ENCODE results near the gene SHISA9.

SHISA9 gene

GRCh38 chr16:13084331-13084730 is 182.9 kb downstream of the SHISA9 start:
- Histone ChIP-seq H3K27me3 (ENCODE audit: insufficient read depth, poor library complexity, severe bottlenecking) (no peaks in the 10 kb centered on the region), H3K27ac (replicated peaks) (no peak overlapping the region), H3K4me3 (replicated peaks; ENCODE audit: insufficient read depth, low read length) (no peak overlapping the region)
- no peak for DNase-seq (ENCODE audit: low read depth in 1 of 2, low spot score in 1 of 2)
- no peak for TF ChIP-seq POLR2AphosphoS5 (IDR thresholded peaks at IDR 0.05; ENCODE audit: low read depth)
- TF ChIP-seq, protein P1, sequence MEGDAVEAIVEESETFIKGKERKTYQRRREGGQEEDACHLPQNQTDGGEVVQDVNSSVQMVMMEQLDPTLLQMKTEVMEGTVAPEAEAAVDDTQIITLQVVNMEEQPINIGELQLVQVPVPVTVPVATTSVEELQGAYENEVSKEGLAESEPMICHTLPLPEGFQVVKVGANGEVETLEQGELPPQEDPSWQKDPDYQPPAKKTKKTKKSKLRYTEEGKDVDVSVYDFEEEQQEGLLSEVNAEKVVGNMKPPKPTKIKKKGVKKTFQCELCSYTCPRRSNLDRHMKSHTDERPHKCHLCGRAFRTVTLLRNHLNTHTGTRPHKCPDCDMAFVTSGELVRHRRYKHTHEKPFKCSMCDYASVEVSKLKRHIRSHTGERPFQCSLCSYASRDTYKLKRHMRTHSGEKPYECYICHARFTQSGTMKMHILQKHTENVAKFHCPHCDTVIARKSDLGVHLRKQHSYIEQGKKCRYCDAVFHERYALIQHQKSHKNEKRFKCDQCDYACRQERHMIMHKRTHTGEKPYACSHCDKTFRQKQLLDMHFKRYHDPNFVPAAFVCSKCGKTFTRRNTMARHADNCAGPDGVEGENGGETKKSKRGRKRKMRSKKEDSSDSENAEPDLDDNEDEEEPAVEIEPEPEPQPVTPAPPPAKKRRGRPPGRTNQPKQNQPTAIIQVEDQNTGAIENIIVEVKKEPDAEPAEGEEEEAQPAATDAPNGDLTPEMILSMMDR (IDR thresholded peaks at IDR 0.05; ENCODE audit: insufficient read depth, low read length), result no peak
- TF ChIP-seq, protein P2, sequence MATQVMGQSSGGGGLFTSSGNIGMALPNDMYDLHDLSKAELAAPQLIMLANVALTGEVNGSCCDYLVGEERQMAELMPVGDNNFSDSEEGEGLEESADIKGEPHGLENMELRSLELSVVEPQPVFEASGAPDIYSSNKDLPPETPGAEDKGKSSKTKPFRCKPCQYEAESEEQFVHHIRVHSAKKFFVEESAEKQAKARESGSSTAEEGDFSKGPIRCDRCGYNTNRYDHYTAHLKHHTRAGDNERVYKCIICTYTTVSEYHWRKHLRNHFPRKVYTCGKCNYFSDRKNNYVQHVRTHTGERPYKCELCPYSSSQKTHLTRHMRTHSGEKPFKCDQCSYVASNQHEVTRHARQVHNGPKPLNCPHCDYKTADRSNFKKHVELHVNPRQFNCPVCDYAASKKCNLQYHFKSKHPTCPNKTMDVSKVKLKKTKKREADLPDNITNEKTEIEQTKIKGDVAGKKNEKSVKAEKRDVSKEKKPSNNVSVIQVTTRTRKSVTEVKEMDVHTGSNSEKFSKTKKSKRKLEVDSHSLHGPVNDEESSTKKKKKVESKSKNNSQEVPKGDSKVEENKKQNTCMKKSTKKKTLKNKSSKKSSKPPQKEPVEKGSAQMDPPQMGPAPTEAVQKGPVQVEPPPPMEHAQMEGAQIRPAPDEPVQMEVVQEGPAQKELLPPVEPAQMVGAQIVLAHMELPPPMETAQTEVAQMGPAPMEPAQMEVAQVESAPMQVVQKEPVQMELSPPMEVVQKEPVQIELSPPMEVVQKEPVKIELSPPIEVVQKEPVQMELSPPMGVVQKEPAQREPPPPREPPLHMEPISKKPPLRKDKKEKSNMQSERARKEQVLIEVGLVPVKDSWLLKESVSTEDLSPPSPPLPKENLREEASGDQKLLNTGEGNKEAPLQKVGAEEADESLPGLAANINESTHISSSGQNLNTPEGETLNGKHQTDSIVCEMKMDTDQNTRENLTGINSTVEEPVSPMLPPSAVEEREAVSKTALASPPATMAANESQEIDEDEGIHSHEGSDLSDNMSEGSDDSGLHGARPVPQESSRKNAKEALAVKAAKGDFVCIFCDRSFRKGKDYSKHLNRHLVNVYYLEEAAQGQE (IDR thresholded peaks at IDR 0.05; ENCODE audit: insufficient replicate concordance, low read depth), result no peak
- no peak for TF ChIP-seq SPI1 (IDR thresholded peaks at IDR 0.05; ENCODE audit: borderline replicate concordance, low read depth)
- TF ChIP-seq GABPA (IDR thresholded peaks at IDR 0.05; ENCODE audit: low read depth), result no peak

- H3K27me3 ChIP-seq (ENCODE audit: insufficient read depth, poor library complexity, severe bottlenecking), result no peaks in the 10 kb centered on the region
- H3K27ac ChIP-seq (replicated peaks), result no peak overlapping the region
- TF ChIP-seq, protein P1 (IDR thresholded peaks at IDR 0.05; ENCODE audit: insufficient read depth, low read length), result no peak
- TF ChIP-seq, protein P2 (IDR thresholded peaks at IDR 0.05; ENCODE audit: insufficient replicate concordance, low read depth), result no peak
- TF ChIP-seq POLR2AphosphoS5 (IDR thresholded peaks at IDR 0.05; ENCODE audit: low read depth) (no peak), SPI1 (IDR thresholded peaks at IDR 0.05; ENCODE audit: borderline replicate concordance, low read depth) (no peak), GABPA (IDR thresholded peaks at IDR 0.05; ENCODE audit: low read depth) (no peak)
- H3K4me3 ChIP-seq (replicated peaks; ENCODE audit: insufficient read depth, low read length), result no peak overlapping the region
- DNase-seq (ENCODE audit: low read depth in 1 of 2, low spot score in 1 of 2), result no peak
Measured at GRCh38 chr16:13093661-13094060, 192.3 kb downstream of the SHISA9 start.

GRCh38 chr16:13095061-13095460 is 193.7 kb downstream of the SHISA9 start:
- Histone ChIP-seq H3K27me3 (ENCODE audit: insufficient read depth, poor library complexity, severe bottlenecking) (no peaks in the 10 kb centered on the region), H3K4me3 (replicated peaks; ENCODE audit: insufficient read depth, low read length) (no peak overlapping the region), H3K27ac (replicated peaks) (no peak overlapping the region)
- no peak for TF ChIP-seq SPI1 (IDR thresholded peaks at IDR 0.05; ENCODE audit: borderline replicate concordance, low read depth)
- no peak for TF ChIP-seq GABPA (IDR thresholded peaks at IDR 0.05; ENCODE audit: low read depth)
- TF ChIP-seq, protein P2 (IDR thresholded peaks at IDR 0.05; ENCODE audit: insufficient replicate concordance, low read depth), result no peak
- no peak for TF ChIP-seq POLR2AphosphoS5 (IDR thresholded peaks at IDR 0.05; ENCODE audit: low read depth)
- DNase-seq (ENCODE audit: low read depth in 1 of 2, low spot score in 1 of 2), result no peak

Data from HL-60 (cell line).